ENCODE measurements around the gene CTCFL. TPM values are rescaled to one million over a fixed set of nuclear protein-coding genes. Genes with fewer than 3 reads are reported as not detected.

The CTCFL gene
- total RNA-seq, 1 donor from 2014 or later: 0.15 TPM

DNA sequence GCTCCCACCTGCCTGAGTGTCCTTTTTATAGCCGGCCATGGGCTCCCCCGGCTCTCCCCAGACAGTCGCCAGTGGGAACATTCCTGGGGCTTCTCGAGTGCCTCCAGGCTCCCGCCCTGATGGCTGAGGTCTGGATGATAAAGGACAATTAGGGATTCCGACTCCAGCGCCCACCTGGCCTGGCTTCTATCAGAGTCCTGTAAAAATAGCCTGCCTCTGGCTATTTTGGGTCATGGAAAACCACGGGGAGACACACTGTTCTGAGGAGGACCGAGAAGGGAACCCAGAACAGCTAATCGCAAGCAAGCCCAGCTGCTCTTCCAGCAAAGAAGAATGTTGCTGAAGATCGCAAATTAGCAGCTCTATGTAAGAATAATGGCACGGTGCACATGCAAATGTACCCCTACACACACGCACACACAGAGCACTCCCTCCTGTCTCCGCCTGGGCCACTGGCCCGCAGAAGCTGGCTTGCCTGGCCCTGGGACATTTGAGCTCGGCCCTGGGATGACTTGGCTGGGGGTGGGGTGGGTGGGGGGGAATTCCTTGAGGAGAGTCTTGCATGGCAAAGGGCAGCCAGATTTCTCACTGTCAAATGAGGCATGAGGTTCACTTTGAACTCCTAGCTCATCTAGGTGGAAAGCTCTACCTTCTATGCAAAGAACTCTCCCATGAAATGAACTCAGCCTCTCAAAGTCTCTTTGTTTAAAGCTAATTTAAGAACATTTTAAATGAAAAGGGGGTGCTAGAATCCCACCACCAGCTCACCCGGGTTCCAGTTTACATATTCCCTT is 55.3 kb downstream of the CTCFL start:
- DNase-seq (ENCODE audit: low spot score): no peak

DNA sequence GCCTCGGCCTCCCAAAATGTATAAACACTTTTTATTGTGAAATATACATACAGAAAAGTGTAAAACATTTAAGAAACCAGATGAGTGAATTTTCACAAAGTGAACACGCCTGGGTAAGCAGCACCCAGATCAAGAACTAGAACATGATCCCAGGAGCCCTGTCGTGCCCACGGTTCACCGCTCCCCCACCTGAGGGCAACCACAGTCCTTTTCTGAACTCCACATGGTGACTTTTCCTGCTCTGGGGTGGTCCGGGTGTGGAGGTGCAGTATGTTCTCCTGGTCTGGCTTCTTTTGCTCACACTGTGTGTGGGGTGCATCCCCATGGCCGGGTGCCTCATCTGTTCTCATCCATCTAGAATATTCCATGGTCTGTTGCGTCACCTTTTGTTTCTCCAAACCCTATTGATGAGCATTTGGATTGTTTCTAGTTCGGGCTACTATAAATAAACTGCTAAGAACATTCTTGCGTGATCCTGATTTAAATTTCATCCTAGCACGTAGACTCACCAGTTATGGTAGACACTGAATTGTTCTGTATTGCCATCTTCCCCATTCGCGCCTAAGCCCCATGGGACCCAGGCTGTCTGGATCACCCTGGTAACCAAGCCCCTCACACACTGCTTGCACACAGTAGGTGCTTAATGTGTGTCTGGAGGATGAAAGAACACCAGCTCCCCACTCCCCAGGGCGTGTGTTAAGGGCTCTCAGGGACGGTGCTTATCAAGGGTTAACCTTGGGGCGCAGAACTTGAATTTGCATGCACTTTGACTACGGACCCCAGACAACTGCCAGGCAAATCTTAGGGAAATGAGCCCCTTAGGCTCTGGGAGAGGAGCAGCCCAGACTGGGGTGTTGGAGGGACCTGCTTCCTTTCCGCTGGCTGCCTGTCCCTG is 56.2 kb downstream of the CTCFL start:
- DNase-seq (ENCODE audit: low spot score) (no peak), ATAC-seq (no peak)

More for the DNA sequence above, 55.3 kb downstream of the CTCFL start:
- ATAC-seq: no peak

DNA sequence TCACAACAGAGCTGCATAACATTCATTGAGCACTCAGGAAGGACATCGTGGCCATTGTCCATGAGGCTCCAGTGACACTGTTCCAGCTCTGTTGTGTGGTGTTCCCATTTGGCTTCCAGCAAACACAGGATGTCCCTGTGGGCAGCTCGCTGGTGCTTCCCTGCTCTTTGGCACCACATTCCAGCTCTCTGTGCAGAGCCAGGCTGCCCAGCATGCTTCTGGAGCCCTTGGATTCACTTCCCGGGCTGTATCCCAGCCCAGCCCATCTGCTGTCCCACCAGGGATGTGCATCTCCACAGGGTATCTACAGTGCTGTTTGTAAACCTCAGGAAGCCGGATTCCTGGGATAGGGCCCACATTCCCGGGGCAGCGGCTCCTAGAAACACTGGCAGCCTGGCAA is 57.2 kb downstream of the CTCFL start:
- DNase-seq (ENCODE audit: low spot score) (no peak), ATAC-seq (peak; percentile 37)

DNA sequence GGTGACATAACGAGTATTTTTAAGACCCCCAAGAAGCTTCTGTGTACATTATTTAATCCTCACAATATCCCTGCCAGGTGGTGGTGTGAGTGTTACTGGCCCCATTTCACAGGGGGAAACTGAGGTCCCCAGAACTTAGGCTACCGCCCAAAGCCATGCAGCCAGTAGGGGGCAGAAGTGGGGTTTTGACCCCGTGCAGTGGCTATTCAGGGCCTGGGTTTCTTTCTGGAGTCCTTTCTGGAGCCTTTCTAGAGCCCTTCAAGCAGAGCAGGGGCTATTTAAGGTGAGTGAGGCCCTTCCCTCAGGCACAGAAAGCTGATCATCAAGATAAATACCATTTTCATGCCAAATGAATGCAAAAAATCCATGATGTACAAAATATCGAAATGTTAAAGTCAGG is 59.0 kb downstream of the CTCFL start:
- ATAC-seq (no peak), DNase-seq (ENCODE audit: low spot score) (no peak)

DNA sequence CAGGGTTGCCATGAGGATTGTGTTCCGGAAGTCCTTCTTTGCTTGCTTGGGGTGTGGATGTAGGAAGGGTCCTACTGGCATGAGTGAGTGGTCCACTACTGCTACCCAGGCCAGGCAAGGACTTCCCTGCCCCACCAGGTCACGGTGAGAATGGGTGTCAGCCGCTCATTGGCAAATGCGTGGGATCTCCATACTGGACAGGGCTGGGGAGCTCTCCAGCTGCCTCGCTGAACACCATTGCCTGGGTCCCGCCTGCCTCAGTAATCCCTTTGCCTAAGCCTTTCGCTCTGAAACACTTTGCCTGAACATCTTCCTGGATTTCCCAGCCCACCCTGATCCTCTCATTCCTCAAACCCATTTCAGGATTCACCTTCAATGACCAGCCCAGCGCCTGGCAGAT is 59.5 kb downstream of the CTCFL start:
- ATAC-seq (no peak), DNase-seq (ENCODE audit: low spot score) (no peak)

DNA sequence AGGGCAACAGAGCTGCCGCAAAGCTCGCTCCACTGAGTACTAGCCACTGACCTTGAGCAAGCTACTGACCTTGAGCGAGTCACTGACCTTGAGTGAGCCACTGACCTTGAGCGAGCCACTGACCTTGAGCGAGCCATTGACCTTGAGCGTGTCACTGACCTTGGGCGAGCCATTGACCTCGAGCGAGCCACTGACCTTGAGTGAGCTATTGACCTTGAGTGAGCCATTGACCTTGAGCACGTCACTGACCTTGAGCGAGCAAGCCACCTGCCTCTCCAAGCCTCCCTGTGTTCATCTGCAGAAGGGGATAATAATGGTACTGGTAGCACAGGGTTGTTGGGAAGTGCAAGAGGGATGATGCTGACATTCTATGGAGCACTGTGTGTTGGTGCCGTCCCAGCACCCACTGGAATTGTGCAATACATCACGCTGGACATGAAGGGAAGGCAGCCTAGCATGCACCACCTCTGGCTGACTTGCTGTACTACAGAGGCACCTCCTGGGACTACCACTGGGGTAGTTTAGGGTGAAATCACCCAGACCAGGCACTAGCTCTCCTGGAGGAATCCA is 60.2 kb downstream of the CTCFL start:
- ATAC-seq (peak; percentile 89), DNase-seq (ENCODE audit: low spot score) (no peak)

DNA sequence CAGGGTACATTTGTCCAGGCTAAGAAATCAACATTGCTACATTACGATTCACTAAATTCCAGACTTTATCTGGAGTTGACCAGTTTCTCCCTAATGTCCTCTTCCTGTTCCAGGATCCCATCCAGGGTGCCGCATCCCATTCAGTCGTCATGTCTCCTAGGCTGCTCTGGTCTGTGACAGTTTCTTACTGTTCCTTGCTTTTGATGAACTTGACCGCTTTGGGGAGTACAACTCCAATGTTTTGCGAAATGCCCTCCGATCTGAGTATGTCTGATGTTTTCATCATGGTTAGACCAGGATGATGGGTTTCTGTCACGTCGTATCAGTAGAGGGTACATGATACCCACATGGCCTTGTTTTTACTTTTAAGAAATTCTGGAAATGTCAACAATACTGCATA is 62.2 kb downstream of the CTCFL start:
- no peak for DNase-seq (ENCODE audit: low spot score)
- ATAC-seq: no peak

DNA sequence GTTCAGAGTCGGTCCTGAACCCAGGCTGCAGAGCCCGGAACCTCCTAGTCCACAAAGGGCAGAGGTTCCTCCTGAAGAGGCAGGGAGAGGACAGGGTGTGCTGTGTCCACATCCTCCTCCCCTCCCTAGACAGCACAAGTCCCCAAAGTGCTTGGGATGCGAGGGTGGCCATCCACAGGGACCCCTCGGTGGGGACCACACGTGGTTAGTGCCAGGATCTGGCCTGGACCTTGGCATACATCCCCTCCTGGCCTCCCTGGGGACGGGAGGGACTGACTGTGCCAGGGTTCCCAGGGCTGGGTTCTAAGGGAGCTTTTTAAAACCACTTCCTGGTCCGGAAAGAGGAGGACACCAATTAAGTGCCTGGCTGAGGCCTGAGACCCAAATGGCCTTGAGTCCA is 63.2 kb downstream of the CTCFL start:
- DNase-seq (ENCODE audit: low spot score) (no peak), ATAC-seq (no peak)

DNA sequence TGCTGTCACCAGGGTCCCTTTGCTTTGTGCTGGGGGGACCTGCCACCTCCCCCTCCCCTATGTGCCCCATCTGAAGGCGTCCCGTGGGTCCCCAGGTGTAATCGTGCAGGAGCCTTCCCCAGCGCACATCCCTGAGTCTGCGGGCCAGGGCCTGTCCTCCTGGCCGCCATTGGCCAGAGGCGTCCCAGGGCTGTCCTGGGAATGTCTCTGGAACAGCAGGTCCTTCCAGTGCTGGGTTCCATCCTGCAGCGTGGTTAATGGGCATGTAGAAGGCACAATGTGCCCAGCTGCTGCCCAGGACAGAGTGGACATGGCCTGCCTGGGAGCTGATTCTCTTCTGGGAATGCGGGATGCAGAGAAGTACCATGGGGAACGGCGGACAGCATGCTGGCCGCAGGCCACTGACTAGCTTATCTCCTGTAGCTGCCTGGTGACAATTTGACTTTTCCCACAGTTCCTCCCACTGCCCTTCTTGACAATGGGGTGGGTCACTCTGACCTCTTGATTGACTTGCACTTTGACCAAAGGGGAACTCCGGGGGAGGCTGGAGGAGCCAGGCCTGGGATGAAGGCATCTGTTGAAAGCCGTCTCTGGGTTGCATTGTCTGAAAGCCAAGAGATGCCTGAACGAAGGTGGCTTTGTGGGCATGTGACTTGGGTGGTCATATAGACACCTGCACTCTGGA is 64.0 kb downstream of the CTCFL start:
- no peak for DNase-seq (ENCODE audit: low spot score)
- ATAC-seq: no peak

DNA sequence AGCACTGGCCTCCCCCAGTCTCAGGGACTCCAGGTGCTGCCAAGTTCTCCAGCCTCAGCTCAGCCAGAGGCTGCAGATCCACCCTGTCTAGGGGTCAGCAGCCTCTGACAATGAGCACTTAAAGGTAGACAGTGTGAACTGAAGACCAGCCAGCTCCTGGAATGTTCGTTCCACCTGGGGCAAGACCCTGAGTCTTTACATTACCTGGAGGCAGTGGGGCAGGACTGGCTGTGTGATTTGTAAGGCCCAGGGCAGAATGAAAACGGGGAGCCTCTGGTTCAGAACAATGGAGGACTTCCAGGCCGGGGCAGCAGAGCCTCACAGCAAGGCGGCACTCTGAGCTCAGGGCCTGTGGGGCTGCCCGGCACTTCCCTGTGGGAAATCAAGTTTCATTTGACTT is 65.0 kb downstream of the CTCFL start:
- DNase-seq (ENCODE audit: low spot score): no peak
- ATAC-seq: no peak

DNA sequence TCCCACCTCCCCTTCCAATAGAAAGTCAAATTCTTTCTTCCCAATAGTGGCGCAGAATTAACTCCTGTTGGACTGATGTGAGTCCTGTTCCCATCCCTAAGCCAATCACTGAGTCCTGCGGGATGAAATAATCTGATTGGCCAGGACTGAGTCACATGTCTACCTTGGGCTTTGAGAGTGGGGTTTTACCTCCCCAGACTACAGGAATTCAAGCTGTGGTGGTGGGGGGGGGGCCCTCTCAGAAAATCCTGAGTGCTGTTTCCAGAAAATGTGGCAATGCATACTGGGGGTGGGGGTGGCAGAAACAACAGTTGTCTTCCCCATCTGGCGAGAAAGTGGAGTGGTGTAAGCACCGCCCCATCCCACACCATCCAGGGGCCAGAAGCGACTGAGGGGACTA is 65.7 kb downstream of the CTCFL start:
- DNase-seq (ENCODE audit: low spot score) (no peak), ATAC-seq (no peak)

DNA sequence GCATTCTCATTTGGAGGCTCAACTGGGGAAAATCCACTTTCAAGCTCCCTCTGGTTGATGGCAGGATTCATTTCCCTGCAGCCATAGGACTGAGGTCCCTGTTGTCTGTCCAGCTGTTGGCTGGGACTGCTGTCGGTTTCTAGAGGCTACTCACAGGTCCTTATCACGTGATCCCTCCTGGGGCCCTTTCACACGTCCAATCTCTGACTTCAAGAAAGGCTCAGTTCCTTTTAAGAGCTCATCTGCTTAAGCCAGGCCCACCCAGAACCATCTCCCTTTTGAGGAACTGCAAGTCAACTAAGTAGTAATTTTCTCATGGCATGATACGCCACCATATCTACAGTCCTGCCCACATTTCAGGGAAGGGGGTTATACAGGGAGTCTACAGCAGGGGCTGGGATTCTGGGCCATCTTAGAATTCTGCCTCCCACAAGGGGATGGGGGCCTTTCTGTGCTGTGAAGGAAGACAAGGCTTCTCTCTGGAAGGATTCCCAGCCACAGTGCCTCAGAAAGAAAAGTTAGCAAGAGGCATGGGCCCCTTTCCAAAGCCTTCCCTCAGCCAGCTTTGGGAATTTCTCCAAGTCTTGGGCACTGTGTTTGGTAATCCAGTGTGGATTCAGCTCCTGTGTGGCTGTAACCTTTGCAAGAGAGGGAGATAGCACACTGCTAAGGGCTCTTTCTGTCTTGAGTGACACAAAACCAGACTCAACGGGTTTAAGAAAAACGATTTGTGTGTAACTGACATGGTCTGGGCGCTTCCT is 66.4 kb downstream of the CTCFL start:
- DNase-seq (ENCODE audit: low spot score) (peak; percentile 84), ATAC-seq (peak; percentile 87)

DNA sequence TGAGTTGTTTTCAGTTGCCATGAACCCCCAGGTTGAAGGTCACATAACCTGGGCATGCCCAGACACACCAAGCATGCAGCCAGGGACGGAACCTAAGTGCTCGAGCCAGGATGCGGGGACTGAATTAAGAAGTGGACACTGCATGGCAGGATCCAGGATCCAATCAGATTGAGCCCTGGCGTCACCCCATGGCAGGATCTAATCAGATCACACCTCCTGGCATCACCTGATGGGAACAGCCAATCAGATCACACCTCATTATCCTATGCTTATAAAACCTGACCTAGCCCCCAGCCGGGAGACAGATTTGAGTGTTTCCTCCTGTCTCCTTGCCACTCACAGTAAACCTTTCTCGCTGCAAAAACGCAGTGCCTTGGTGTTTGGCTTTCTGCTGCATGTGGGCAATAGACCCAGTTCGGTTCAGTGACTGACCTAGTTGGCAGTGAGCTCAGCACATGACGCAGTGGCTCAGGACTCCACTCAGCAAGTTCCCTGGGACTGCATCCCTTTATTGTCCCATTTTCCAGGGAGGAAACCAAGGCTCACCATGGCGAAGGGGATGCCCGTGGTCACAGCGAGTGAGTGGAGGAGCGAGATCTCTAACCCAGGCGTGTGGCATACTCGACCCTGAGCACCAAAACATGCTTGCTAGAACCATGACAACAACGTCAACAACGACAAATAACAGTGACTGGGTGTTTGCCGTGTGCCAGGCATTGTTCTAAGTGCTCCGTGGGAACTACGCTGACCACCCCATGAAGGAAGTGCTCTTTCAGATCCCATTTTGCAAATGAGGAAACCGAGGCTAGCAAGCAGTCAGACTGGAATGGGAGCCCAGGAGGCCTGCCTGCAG is 67.5 kb downstream of the CTCFL start:
- no peak for DNase-seq (ENCODE audit: low spot score)
- ATAC-seq: peak; percentile 45

DNA sequence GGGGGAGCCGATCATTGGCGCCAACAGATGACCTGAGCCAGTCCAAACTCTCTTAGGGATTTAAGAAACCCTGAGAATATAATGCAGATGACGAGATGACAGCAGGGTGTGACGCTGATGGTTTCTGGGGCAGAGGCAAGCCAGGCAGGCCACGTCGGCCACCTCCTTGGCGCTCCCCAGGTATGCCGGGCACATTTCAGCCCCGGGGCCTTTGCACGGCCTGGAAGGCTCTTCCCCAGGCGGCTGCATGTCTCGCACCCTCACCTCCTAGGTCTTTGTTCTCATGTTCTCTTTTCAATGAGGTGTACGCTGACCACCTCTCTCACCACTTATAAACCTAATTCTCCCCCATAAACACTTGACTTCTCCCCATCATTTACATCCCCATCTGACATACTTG is 68.8 kb downstream of the CTCFL start:
- DNase-seq (ENCODE audit: low spot score) (no peak), ATAC-seq (no peak)

DNA sequence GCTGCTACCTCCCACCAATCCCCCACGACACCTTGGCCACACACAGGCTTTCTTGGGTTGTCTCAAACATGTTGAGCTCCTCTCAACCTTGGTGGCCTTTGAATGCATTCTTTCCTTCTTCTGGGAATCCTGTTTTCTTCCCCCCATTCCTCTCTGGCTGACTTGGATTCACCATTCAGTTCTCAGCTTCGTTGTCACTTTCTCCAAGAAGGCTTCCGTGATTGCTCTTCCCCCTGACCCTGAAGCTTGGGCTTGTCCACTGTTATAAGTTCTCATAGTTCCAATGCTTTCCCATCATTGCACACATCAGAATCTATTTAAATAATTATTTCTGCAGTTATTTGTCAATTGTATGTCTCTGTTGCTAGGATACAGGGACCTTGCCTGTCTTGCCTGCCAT is 69.6 kb downstream of the CTCFL start:
- DNase-seq (ENCODE audit: low spot score): no peak
- ATAC-seq: no peak

DNA sequence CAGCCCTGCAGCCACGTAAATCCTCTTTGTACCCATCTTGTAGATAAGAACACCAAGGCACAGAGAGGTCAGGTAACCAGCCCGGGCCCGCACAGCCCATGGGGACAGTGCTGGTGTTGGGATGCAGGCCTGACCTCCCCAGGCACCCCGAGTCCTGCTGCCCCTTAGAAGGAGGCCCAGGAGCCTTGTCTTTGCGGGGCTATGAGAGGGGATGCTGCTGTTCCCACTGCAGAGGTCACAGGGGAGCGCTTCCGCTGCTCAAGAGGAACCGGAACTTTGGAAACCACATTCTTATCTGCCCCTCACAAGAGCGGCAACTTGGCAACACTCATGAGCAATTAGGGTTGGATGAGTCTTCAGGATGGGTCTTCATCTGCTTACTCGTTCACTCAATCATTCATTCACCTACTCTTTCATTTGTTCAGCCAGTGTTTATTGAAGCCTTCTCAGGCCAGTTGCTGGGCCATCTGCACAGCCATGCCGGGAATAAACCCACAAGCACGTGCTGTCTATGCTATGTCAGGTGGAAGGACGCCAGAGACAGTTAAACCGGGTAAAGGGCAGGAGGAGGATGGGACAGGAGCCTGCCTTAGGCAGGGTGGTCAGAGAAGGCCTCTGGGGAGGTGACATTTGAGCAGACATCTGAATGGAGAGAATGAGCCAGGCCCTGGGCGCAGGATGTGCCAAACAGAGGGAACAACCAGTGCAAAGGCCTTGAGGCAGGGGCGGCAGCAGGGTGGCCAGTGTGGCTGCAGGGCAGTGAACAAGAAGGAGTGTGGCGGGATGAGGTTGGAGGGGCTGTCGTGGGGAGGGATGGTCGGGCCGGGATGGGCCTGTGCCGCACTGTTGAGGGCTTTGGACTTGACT is 72.9 kb downstream of the CTCFL start:
- ATAC-seq (peak; percentile 61), DNase-seq (ENCODE audit: low spot score) (no peak)

DNA sequence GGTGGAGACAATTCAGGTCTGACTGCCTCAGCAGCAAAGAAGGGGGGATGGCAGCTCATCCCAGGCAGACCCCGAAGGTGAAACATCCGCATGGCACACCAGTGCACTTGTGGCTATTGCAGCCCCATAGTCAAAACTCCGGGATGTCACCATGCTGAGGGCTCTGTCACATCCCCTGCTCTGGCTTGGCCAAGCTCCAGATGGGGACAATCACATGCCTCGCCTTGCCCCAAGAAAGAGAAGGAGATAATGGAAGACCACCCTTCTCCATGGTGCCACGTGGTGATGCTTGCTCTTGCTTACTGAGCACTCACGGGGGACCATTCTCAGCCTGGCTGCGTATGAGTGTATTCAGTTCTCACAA is 73.5 kb downstream of the CTCFL start:
- DNase-seq (ENCODE audit: low spot score): no peak
- ATAC-seq: no peak

DNA sequence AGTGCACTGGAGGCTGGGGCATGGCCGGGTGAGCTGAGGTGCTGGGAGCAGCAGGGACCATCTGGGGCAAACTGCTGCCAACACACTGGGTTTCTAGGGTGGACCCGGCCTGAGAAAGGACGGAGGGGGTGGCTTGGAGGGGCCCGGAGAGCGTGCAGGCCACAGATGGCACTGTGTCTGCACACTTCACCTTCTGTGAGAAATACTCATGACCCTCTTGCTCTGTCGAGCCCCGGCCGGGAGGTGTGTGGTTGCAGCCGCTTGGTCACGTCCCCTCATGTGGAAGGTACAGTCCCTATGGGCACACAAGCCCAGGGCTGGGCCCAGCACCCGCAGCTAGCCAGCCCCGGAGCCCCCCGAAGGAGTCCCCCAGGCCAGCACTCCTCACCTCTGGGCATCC is 74.0 kb downstream of the CTCFL start:
- DNase-seq (ENCODE audit: low spot score): no peak
- ATAC-seq: no peak

DNA sequence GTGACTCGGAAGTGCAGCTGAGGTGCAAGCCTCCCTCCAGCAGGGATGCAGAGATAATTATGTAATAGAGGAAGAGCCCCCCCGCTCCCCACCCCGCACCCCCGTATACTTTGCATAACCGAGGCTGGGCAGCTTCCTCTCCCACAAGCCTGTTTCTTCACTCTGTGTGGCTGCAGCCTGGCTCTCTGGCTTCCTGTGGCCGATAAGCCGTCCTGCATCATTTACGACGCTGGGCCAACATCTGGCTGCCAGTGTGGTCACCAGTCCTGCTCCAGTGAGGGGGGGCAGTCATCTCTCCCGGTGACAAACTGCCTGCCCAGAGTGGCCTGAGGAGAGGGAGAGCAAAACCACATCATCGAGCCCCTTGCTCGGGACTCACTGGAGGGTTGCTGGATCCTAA is 74.5 kb downstream of the CTCFL start:
- DNase-seq (ENCODE audit: low spot score): no peak
- peak; percentile 40 for ATAC-seq

Measured in left lobe of liver (tissue), 2 donors.